Coronary artery (tissue), 2 donors: ENCODE data around the gene INSYN2A.

Experiments
- DNase-seq: peaks from one replicate; pipeline ENCODE4 v3.0.0-alpha.2; 2017; ENCODE audit warnings: low spot score
- H3K27ac ChIP-seq, 2 donors: fragments of 200-600 bp; sonication (generic); one replicate each; pipeline ENCODE4 v1.5.1; 2016 to 2019
- H3K4me3 ChIP-seq: fragments of 200-600 bp; sonication (generic); 2 replicates; pipeline ENCODE4 v1.5.1; 2016; ENCODE audit warnings: mild to moderate bottlenecking, moderate library complexity
- CTCF ChIP-seq: fragments of 200-600 bp; sonication (generic); IDR thresholded peaks from one replicate; pipeline ENCODE4 v1.5.1; 2019; ENCODE audit warnings: antibody characterized with exemption

INSYN2A gene

GRCh38 chr10:127149501-127150081, 46.8 kb downstream of the INSYN2A start:
- Histone ChIP-seq H3K27ac (no peak overlapping the region), H3K4me3 (no peak overlapping the region)
- no peak for DNase-seq
- no peak for TF ChIP-seq CTCF

DNA sequence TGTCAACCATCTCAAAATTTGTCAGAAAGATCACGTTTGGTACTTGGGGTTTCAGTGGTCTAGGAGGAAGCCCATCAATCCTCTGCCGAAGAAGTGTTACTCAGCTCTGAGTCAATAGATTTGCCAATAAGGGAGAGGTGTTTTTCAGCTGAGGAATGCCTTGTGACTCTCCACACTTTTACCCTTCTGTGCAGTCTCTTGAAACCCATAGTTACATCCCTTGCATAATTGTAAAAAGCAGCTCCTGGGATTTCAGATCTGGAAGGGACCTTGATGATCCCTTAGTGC, 47.5 kb downstream of the INSYN2A start:
- Histone ChIP-seq H3K4me3 (no peak overlapping the region), H3K27ac (no peak overlapping the region)
- no peak for DNase-seq
- TF ChIP-seq CTCF, result no peak

DNA sequence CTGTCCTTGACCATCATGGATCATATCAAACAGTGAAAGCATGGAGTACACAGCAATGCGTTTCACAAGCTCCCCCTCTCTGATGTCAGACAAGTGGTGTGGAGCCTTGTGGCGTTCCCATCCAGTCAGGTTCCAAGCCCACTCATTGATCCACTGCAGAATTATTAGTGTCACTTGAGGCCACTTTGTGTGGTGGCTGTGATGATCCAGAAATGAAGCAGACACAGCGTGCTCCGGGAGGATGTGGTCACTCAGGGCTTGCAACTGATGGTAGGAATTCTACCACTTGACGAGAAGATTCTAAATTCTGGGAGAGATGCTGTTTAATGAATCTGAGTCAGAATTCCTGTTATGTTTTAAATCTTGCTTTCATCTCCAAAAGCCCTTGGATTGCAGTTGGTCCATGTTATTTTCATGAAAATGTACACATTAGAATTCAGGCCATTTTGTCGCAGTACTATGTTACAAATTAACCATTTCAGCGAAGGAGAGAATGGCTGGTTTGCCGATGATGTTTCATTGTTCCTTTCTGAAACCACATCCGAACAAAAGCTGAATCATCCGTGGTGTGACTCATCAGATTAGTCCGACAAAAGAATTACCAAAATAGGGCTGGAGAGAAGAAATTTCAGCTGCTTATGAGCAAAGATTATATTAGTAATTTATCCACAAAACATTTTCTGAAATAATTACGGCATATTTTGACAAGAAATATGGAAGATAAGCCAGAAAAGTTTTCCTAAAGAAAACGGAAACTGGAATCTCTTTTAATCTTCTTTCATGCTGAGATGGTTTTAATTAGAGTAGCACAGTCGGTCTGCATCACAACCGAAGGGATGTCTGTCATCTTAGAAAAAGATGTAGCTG, 48.1 kb downstream of the INSYN2A start:
- DNase-seq, result no peak

DNA sequence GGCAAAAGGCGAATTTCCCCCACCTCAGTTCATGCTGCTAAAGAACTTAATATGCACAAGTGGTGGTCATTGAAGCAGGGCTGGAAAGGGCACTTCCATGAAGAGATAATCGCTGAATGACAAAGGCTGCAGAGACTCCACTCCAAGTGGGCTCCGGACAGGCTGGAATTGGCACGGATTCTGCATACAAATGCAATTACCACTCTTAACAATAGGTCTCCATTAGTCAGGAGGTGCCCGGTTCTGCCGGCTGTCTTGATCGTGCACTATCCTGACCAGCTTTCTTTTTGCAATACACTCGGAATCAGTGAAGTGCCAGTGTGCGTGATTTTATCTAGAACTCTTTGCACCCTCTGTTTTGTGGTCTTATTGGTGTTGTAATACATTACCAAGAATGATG, 49.7 kb downstream of the INSYN2A start:
- no peak for DNase-seq
- no peak overlapping the region for H3K27ac ChIP-seq
- no peak for TF ChIP-seq CTCF
- no peak overlapping the region for H3K4me3 ChIP-seq

More for the DNA sequence above, 48.1 kb downstream of the INSYN2A start:
- Histone ChIP-seq H3K4me3 (no peak overlapping the region), H3K27ac (no peak overlapping the region)
- TF ChIP-seq CTCF, result no peak
